ENCODE results near the gene SRPX2.

The SRPX2 gene

DNA sequence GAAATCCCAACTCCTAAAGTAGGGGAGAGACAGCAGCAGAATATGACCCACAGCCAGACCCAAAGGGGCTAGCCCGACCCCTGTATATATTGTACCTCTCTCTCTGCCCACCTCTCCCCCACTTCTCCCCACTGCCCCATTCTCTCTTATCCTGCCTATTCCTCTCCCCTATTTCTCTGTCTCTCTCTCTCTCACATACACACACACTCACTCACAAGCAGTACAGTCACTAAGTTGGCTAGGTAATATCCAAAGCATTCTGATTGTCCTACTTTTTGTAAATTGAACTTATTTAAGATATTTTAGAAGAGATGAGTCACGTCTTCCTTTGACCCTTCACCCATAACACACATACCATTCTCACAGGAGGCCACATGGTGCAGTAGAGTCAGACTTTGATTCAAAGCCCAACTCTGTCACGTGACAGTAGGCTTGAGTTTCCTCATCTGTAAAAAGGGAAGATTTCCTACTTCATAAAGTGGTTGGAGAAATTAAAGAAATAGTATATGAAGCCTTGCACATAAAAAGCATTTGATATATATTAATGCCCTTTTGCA is 29.5 kb downstream of the SRPX2 start:
- in situ Hi-C loops (cut with HindIII; ENCODE audit: low sequenced_read_pairs), result no loop called here
- TF ChIP-seq, protein P1, sequence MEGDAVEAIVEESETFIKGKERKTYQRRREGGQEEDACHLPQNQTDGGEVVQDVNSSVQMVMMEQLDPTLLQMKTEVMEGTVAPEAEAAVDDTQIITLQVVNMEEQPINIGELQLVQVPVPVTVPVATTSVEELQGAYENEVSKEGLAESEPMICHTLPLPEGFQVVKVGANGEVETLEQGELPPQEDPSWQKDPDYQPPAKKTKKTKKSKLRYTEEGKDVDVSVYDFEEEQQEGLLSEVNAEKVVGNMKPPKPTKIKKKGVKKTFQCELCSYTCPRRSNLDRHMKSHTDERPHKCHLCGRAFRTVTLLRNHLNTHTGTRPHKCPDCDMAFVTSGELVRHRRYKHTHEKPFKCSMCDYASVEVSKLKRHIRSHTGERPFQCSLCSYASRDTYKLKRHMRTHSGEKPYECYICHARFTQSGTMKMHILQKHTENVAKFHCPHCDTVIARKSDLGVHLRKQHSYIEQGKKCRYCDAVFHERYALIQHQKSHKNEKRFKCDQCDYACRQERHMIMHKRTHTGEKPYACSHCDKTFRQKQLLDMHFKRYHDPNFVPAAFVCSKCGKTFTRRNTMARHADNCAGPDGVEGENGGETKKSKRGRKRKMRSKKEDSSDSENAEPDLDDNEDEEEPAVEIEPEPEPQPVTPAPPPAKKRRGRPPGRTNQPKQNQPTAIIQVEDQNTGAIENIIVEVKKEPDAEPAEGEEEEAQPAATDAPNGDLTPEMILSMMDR (IDR thresholded peaks at IDR 0.05; ENCODE audit: low read depth, low read length, missing control alignments), result no peak
- DNase-seq (ENCODE audit: low read depth), result peak; percentile 12
- no peak overlapping the region for H3K4me3 ChIP-seq (ENCODE audit: low read depth, low read length)

- H3K4me3 ChIP-seq (ENCODE audit: low read depth, low read length), result no peak overlapping the region
- no peak for DNase-seq (ENCODE audit: low read depth)
- TF ChIP-seq, protein P1 (IDR thresholded peaks at IDR 0.05; ENCODE audit: low read depth, low read length, missing control alignments), result no peak
- in situ Hi-C loops (cut with HindIII; ENCODE audit: low sequenced_read_pairs), result loop anchor here (5.0 kb wide), 1 partner anchor 37 kb away; the partner anchor contains the start of gene TSPAN6
These were observed 30.7 kb downstream of the SRPX2 start for GRCh38 chrX:100674705-100675104.

DNA sequence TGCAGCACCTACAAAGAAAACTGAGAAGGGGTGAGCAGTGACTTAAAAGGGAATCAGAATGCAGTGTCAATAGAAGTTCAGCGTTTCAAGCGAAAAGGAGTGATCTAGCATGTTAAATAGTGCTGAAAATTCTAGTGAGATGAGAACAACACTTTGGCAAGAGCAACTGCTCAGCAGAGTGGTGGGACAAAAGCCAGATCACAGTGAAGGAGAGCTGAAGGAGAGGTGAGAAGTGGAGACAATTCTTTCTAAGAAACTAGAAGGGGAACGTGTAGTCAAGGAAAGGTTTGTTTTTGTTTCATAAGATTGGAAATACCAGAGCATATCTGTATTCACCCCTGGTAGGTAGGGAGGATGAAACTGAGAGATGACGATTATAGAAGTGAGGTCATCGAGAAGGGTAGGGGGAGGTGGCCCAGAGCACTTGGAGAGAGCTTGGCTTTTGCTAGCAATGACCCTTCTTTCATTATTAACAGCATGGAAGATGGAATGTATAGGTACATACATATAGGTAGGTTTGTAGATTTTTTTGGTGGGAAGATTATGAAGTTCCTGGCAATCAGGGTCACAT is 33.7 kb downstream of the SRPX2 start:
- TF ChIP-seq, protein P1 (IDR thresholded peaks at IDR 0.05; ENCODE audit: low read depth, low read length, missing control alignments), result no peak

GRCh38 chrX:100680756-100681155 is 36.8 kb downstream of the SRPX2 start:
- no peak overlapping the region for H3K4me3 ChIP-seq (ENCODE audit: low read depth, low read length)
- in situ Hi-C loops (cut with HindIII; ENCODE audit: low sequenced_read_pairs), result no loop called here
- DNase-seq (ENCODE audit: low read depth), result no peak
- TF ChIP-seq, protein P1 (IDR thresholded peaks at IDR 0.05; ENCODE audit: low read depth, low read length, missing control alignments), result no peak

More for the DNA sequence above, 33.7 kb downstream of the SRPX2 start:
- in situ Hi-C loops (cut with HindIII; ENCODE audit: low sequenced_read_pairs), result loop anchor here (5.0 kb wide), 1 partner anchor 40 kb away; the partner anchor contains the start of gene TSPAN6
- H3K4me3 ChIP-seq (ENCODE audit: low read depth, low read length), result no peak overlapping the region
- peak; percentile 11 for DNase-seq (ENCODE audit: low read depth)

GRCh38 chrX:100681599-100681998 is 37.6 kb downstream of the SRPX2 start:
- TF ChIP-seq, protein P1 (IDR thresholded peaks at IDR 0.05; ENCODE audit: low read depth, low read length, missing control alignments), result no peak
- DNase-seq (ENCODE audit: low read depth), result no peak
- H3K4me3 ChIP-seq (ENCODE audit: low read depth, low read length), result no peak overlapping the region
- in situ Hi-C loops (cut with HindIII; ENCODE audit: low sequenced_read_pairs), result no loop called here

- no peak for DNase-seq (ENCODE audit: low read depth)
- TF ChIP-seq, protein P1 (IDR thresholded peaks at IDR 0.05; ENCODE audit: low read depth, low read length, missing control alignments), result no peak
- in situ Hi-C loops (cut with HindIII; ENCODE audit: low sequenced_read_pairs), result no loop called here
- no peak overlapping the region for H3K4me3 ChIP-seq (ENCODE audit: low read depth, low read length)
These were observed 38.9 kb downstream of the SRPX2 start for GRCh38 chrX:100682939-100683338.

Data from astrocyte of the cerebellum (primary cell).